GM12872 (cell line): ENCODE results near the gene FAM53B.

Experiments
- TF ChIP-seq, protein P1 (sequence below): IDR thresholded peaks from 3 replicates; pipeline ENCODE4 v1.5.1; 2011; ENCODE audit warnings: low read depth, mild to moderate bottlenecking, low read length, moderate library complexity; ENCODE audit not compliant: insufficient read depth

Gene FAM53B

DNA sequence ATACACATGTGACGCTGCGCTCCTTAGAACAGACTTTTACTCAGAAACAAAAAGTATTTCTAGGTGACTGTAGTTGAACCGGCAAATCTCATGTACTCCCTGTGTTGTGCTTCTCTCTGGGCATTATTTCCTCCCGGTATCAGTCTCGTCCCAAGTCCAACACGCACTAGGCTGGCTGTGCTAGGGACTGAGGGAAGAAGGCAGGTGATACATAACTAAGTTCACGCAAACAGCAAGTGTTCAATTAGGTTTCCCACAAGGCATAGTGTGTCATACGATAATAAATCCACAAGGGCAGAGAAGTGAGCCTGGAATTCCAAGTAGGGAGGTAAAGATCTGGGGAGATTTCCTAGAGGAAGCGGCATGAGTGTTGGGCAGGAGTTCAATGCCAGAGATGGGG, 20.4 kb downstream of the FAM53B start:
- TF ChIP-seq, protein P1, sequence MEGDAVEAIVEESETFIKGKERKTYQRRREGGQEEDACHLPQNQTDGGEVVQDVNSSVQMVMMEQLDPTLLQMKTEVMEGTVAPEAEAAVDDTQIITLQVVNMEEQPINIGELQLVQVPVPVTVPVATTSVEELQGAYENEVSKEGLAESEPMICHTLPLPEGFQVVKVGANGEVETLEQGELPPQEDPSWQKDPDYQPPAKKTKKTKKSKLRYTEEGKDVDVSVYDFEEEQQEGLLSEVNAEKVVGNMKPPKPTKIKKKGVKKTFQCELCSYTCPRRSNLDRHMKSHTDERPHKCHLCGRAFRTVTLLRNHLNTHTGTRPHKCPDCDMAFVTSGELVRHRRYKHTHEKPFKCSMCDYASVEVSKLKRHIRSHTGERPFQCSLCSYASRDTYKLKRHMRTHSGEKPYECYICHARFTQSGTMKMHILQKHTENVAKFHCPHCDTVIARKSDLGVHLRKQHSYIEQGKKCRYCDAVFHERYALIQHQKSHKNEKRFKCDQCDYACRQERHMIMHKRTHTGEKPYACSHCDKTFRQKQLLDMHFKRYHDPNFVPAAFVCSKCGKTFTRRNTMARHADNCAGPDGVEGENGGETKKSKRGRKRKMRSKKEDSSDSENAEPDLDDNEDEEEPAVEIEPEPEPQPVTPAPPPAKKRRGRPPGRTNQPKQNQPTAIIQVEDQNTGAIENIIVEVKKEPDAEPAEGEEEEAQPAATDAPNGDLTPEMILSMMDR, result no peak

DNA sequence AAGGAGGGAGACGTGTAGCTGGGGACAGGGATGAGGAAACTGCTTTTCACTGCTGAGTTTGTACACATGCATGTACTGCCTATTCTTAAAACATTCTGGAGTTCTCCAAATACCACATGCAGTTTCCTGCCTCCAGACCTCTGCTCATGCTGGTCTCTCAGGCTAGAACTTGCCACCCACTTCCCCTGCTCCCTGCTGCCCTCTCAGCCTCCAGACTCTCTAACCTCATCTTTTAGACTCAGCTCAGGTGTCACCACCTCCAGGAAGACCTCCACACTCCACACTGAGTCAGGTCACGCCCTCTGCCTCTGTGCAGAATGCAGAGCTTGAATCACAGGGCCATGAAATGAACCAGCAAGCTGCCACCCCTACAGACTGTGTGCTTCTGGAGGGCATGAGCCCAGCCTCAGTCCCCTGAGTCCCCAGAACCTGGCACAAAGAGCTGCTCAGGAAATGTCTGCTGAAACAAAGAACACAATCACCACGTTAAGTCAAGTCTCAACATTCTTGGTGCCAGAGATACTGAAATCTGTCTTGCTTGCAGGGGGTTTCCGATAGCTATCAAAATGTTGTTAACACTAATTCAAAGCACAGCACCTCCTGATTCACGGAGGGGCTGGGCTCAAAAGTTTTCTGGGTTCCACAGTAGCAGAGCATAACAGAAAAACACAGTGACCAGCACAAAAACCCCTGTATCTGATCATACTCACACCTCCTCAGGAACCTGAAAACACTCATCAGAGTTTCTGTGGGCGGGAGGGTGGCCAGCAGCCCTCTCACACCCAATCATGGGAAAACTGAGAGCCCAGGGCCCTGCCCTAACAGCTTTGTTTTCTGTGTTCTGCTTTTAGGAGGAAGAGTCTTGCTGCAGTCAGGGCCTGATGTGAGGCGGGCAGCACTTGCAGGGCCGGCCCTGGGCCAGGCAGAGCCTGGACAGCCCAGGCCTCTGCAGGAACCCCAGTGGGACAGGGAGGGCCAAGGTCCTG, 21.1 kb downstream of the FAM53B start:
- TF ChIP-seq, protein P1, result no peak

DNA sequence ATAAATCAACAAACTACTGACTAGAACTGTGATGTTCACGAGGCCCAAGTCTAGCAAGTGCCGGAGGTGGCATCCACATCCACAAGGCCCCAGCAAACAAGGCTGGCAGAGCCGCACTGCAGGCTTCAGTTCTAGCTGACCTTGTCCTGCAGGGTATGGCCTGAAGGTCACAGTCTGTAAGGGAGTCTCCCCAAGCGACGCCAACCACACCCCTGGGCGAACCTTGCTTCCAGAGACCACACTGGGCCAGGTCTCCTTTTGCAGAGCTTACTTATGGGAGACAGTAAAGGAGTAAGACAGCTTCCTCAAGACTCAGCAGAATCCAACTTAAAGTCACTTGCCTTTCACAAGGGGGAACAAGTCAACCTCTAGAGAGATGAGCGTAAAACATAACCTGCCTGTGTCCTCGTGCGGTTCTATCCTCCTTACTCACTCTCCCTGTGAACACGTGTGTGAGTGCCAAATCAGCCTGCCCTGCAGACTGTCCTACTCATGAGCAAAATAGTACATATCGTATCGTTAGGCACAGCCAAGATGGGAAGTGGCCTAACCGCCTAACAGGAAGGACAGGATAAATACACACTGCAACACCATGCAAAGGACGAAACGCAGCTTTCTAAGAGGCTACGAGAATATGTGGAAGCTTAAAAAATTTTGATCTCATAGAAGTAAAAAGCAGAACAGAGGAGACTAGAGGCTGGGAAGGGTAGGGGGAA, 22.7 kb downstream of the FAM53B start:
- TF ChIP-seq, protein P1, result no peak

DNA sequence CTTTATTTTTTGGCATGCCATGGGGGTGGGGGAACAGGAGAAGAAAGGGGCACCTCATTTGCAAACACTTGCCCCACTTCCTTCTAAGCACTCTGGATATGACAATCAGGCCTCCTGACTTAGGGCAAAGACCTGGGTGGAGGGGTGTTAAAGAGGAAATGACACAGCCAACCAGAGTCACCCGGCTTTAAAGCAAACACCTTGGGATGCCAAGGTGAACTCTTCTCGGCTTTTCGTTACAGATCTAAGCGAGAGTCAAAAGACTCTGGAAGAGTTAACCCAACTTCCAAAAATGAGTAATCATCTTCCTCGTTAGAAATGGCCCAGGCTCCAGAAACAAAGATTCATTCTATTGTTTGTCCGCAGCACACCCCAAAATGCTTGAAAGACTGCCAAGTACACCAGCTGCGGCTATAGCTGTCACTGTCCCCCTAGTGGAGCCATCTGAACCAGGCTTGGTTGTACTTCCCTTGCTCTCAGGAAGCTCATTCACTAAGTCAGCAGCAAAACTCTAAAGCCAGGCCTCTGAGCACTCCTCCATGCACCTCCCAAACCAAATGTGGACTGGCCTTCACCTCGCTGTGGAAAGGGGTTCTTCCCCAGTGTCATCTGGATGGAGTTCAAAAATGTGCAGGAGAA, 24.8 kb downstream of the FAM53B start:
- TF ChIP-seq, protein P1, result peak; percentile 91

DNA sequence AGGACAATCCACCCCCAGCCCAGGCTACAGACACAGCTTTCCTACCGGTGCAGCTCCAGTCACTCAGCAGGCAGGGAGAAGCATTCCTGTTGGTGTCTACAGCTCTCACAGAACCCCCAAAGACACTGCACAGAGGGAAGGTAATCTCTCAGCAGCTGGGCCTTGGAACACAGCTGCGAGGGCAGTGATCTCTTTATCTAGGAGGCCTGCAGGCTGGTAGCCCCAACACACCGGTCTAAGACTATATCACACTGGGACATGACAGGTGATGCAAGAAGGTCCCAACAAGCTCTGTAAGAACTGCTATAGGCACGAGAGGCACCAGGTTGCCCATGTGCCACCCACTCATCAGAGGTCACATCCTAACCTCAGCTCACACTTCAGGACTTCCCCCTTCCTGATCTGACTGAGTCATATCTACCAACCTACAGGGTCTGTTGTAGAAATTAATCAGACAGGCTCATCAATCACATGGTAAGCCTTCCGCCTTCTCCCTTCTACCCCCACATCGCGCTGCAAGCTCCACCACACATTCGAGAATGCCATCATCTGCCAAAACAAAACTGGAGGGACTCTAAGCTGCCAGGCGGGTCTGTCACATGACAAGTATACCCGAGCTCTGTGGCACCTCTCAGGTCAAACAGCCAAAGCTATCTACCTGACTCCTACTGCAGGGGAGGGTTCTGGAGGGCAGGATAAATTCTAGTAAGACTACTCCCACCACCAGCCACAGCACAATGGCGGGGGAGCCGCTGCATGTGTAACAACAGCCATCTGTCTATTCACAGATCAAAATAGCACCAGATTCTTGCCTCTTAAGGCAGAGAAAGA, 26.1 kb downstream of the FAM53B start:
- TF ChIP-seq, protein P1, result no peak

DNA sequence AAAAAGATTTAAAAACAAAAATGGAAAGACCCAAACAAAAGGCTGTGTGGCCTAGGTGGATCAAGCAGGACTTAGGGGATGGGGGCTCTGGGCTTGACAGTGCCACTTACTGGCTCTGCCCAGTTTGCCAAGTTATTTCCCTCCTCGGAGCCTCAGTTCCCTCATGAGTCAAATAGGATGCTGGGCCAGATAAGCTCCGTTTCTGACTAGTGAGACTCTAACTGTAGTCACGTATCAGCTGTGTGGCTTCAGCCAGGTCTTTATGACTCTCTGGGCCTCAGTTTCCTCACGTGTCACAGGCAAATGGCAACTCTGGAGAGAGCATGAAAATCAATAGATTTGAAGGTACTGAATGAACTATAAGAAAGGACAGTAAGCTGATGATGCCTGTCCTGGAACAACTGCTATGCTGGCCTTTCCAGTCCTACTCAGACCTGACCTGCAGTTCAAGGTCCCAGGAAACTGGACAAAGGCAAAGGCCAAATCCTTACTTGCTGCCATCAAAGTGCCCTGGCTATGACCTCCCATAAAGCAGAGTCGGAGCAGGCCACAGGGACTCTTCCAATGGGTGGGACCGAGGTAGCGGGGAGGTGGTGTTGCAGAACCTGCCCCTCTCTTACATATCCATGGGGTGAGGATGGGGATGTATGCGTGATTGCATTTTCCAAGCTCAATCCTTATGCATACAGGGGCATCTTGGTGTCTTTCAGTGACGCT, 27.0 kb downstream of the FAM53B start:
- TF ChIP-seq, protein P1, result no peak
